ENCODE measurements around the gene TREM1.

TREM1 gene

GRCh38 chr6:41286544-41287346 is at the start of gene TREM1:
Gene TREM1, minus strand, starts transcription at chr6:41286682. Its CDS starts 27 bp downstream, at chr6:41286655.
- DNase-seq (ENCODE audit: low read depth in 2 of 2) = no peak

- no peak for DNase-seq (ENCODE audit: low read depth in 2 of 2)
Measured at GRCh38 chr6:41335943-41336342, 49.5 kb upstream of the TREM1 start.

GRCh38 chr6:41335296-41335695 is 48.8 kb upstream of the TREM1 start, which contains the start of gene NCR2:
Gene NCR2, plus strand, starts transcription at chr6:41335608. Its CDS starts 269 bp downstream, at chr6:41335877.
- DNase-seq (ENCODE audit: low read depth in 2 of 2) = no peak

GRCh38 chr6:41334482-41335040 is 48.1 kb upstream of the TREM1 start:
- DNase-seq (ENCODE audit: low read depth in 2 of 2) = no peak

GRCh38 chr6:41332842-41333736 is 46.6 kb upstream of the TREM1 start:
- no peak for DNase-seq (ENCODE audit: low read depth in 2 of 2)

- no peak for DNase-seq (ENCODE audit: low read depth in 2 of 2)
Measured at GRCh38 chr6:41332241-41332640, 45.8 kb upstream of the TREM1 start.

- DNase-seq (ENCODE audit: low read depth in 2 of 2) = no peak
Measured at GRCh38 chr6:41331401-41332150, 45.1 kb upstream of the TREM1 start.

GRCh38 chr6:41327177-41327576 is 40.7 kb upstream of the TREM1 start:
- DNase-seq (ENCODE audit: low read depth in 2 of 2) = no peak

- no peak for DNase-seq (ENCODE audit: low read depth in 2 of 2)
Measured at GRCh38 chr6:41326092-41326491, 39.6 kb upstream of the TREM1 start.

GRCh38 chr6:41325446-41326066 is 39.1 kb upstream of the TREM1 start:
- no peak for DNase-seq (ENCODE audit: low read depth in 2 of 2)

- no peak for DNase-seq (ENCODE audit: low read depth in 2 of 2)
Measured at GRCh38 chr6:41321183-41321582, 34.7 kb upstream of the TREM1 start.

GRCh38 chr6:41318654-41319565 is 32.4 kb upstream of the TREM1 start:
- DNase-seq (ENCODE audit: low read depth in 2 of 2) = peak; percentile 61 to 65

GRCh38 chr6:41318261-41318653 is 31.8 kb upstream of the TREM1 start:
- no peak for DNase-seq (ENCODE audit: low read depth in 2 of 2)

- no peak for DNase-seq (ENCODE audit: low read depth in 2 of 2)
Measured at GRCh38 chr6:41315943-41316620, 29.6 kb upstream of the TREM1 start.

- DNase-seq (ENCODE audit: low read depth in 2 of 2) = no peak
Measured at GRCh38 chr6:41315203-41315602, 28.7 kb upstream of the TREM1 start.

GRCh38 chr6:41306187-41306854 is 19.8 kb upstream of the TREM1 start:
- DNase-seq (ENCODE audit: low read depth in 2 of 2) = no peak

- no peak for DNase-seq (ENCODE audit: low read depth in 2 of 2)
Measured at GRCh38 chr6:41302638-41303037, 16.2 kb upstream of the TREM1 start.

GRCh38 chr6:41298785-41299502 is 12.5 kb upstream of the TREM1 start:
- DNase-seq (ENCODE audit: low read depth in 2 of 2) = no peak
